SK-N-MC (cell line): ENCODE measurements around the gene KIFBP.

ENCODE experiments used
- EZH2 ChIP-seq: fragments of 200-600 bp; sonication (generic); IDR thresholded peaks from one replicate; pipeline ENCODE4 v1.6.1; 2017; ENCODE audit warnings: antibody characterized with exemption
- FOXP2 ChIP-seq: optimal IDR thresholded peaks from 2 replicates; pipeline ENCODE3; 2011; ENCODE audit warnings: mild to moderate bottlenecking, moderate library complexity; ENCODE audit not compliant: insufficient read depth; ENCODE audit errors: extremely low read length, control extremely low read depth
- POLR2AphosphoS5 ChIP-seq: IDR thresholded peaks from 2 replicates; pipeline ENCODE4 v1.6.1; 2012; ENCODE audit warnings: mild to moderate bottlenecking, low read depth, low read length, borderline replicate concordance

- TF ChIP-seq EZH2 (no peak), POLR2AphosphoS5 (no peak), FOXP2 (no peak)
Measured at GRCh38 chr10:69052736-69053135, 64.1 kb downstream of the KIFBP start.
